NCI-H128 (cell line): ENCODE results near the gene ZCCHC2.

ENCODE experiments used
- DNase-seq: peaks from one replicate; lab custom pipeline; 2025; ENCODE audit not compliant: unreplicated experiment; lab: John Stamatoyannopoulos, UW

The ZCCHC2 gene

GRCh38 chr18:62576845-62577512 is 54.2 kb downstream of the ZCCHC2 start:
- no peak for DNase-seq

- DNase-seq, result no peak
These were observed 54.9 kb downstream of the ZCCHC2 start for GRCh38 chr18:62577765-62578164.

- DNase-seq, result no peak
These were observed 56.2 kb downstream of the ZCCHC2 start for GRCh38 chr18:62578980-62579511.

GRCh38 chr18:62583376-62583775 is 60.6 kb downstream of the ZCCHC2 start:
- no peak for DNase-seq

GRCh38 chr18:62584241-62585120 is 61.7 kb downstream of the ZCCHC2 start:
- peak; percentile 78 for DNase-seq

GRCh38 chr18:62585274-62586150 is 62.7 kb downstream of the ZCCHC2 start:
- DNase-seq, result no peak

- DNase-seq, result peak; percentile 49
These were observed 63.4 kb downstream of the ZCCHC2 start for GRCh38 chr18:62586151-62586774.

GRCh38 chr18:62586781-62587487 is 64.1 kb downstream of the ZCCHC2 start:
- DNase-seq, result no peak

- DNase-seq, result no peak
These were observed 64.9 kb downstream of the ZCCHC2 start for GRCh38 chr18:62587689-62588088.

GRCh38 chr18:62588217-62588616 is 65.4 kb downstream of the ZCCHC2 start:
- DNase-seq, result no peak

GRCh38 chr18:62590799-62591590 is 68.2 kb downstream of the ZCCHC2 start:
- DNase-seq, result no peak

- DNase-seq, result no peak
These were observed 73.5 kb downstream of the ZCCHC2 start for GRCh38 chr18:62596145-62597005.

GRCh38 chr18:62601871-62602270 is 79.0 kb downstream of the ZCCHC2 start:
- DNase-seq, result no peak

- no peak for DNase-seq
These were observed 79.9 kb downstream of the ZCCHC2 start for GRCh38 chr18:62602706-62603105.

GRCh38 chr18:62603211-62603610 is 80.4 kb downstream of the ZCCHC2 start:
- no peak for DNase-seq

GRCh38 chr18:62603979-62604378 is 81.2 kb downstream of the ZCCHC2 start:
- no peak for DNase-seq

- DNase-seq, result no peak
These were observed 82.9 kb downstream of the ZCCHC2 start for GRCh38 chr18:62605685-62606084.

- no peak for DNase-seq
These were observed 83.3 kb downstream of the ZCCHC2 start for GRCh38 chr18:62606106-62606505.
